ENCODE measurements around the gene RAB12. TPM values are rescaled to one million over a fixed set of nuclear protein-coding genes. Genes with fewer than 3 reads are reported as not detected.
"Not testable (repeated sequence)": the region's sequence is repeated elsewhere in the genome, so short reads cannot be mapped to it uniquely, and the experiment has no call there.

The RAB12 gene
- total RNA-seq, 6 donors from 2014 or later: 24.1 to 88.6 (median 44.1) TPM

GRCh38 chr18:8617907-8618306 lies 8.7 kb downstream of the RAB12 start:
- WGBS, 2 donors: 87 to 90% methylated on average over 5 of the region's 5 CpGs

GRCh38 chr18:8619041-8619440 lies 9.8 kb downstream of the RAB12 start:
- Histone ChIP-seq H3K27me3 (no peaks in the 10 kb centered on the region), H3K4me1 (peaks cover 24 to 40% (median 37%) of the 10 kb centered on the region in 4 donors), H3K9me3 (no peaks in the 10 kb centered on the region), H3K36me3 (no peaks in the 10 kb centered on the region), H3K4me3 (no peak overlapping the region), H3K27ac (no peak overlapping the region)
- no peak for TF ChIP-seq EP300 (IDR thresholded peaks at IDR 0.05)
- TF ChIP-seq POLR2A (IDR thresholded peaks at IDR 0.05): no peak
- no peak for TF ChIP-seq CTCF (IDR thresholded peaks at IDR 0.05)
- no peak for TF ChIP-seq POLR2AphosphoS5 (IDR thresholded peaks at IDR 0.05)
- DNase-seq: no peak
- ATAC-seq (ENCODE audit: low FRiP score in 2 of 2): no peak
- WGBS, 2 donors: 95 to 96% methylated on average over 5 of the region's 5 CpGs

More at GRCh38 chr18:8617907-8618306, 8.7 kb downstream of the RAB12 start:
- Histone ChIP-seq H3K27ac (no peak overlapping the region), H3K27me3 (no peaks in the 10 kb centered on the region), H3K36me3 (no peaks in the 10 kb centered on the region), H3K4me1 (peaks cover 20 to 35% (median 26%) of the 10 kb centered on the region in 4 donors), H3K4me3 (no peak overlapping the region), H3K9me3 (no peaks in the 10 kb centered on the region)
- no peak for TF ChIP-seq EP300 (IDR thresholded peaks at IDR 0.05)
- TF ChIP-seq POLR2AphosphoS5 (IDR thresholded peaks at IDR 0.05): no peak
- DNase-seq (no peak), ATAC-seq (ENCODE audit: low FRiP score in 2 of 2) (no peak)

GRCh38 chr18:8619835-8620577 lies 10.8 kb downstream of the RAB12 start:
- Histone ChIP-seq H3K4me3 (no peak overlapping the region), H3K27me3 (no peaks in the 10 kb centered on the region), H3K4me1 (peaks cover 24 to 43% (median 37%) of the 10 kb centered on the region in 4 donors), H3K9me3 (no peaks in the 10 kb centered on the region), H3K27ac (peak overlapping the region in 2 of 4 donors; percentile 29 to 52), H3K36me3 (no peaks in the 10 kb centered on the region)
- no peak for TF ChIP-seq POLR2AphosphoS5 (IDR thresholded peaks at IDR 0.05)
- TF ChIP-seq EP300 (IDR thresholded peaks at IDR 0.05): no peak
- TF ChIP-seq POLR2A (IDR thresholded peaks at IDR 0.05): no peak
- no peak for TF ChIP-seq CTCF (IDR thresholded peaks at IDR 0.05)
- no peak for DNase-seq
- 92 to 95% methylated on average over 6 of the region's 6 CpGs for WGBS, 2 donors
- no peak for ATAC-seq (ENCODE audit: low FRiP score in 2 of 2)

- no peak for DNase-seq
Measured at GRCh38 chr18:8620845-8621244, 11.6 kb downstream of the RAB12 start.

GRCh38 chr18:8622625-8623024 lies 13.4 kb downstream of the RAB12 start:
- ATAC-seq (ENCODE audit: low FRiP score in 2 of 2); H3K27me3 ChIP-seq; H3K4me3 ChIP-seq; H3K9me3 ChIP-seq: not testable (repeated sequence)
- DNase-seq: peak in 1 of 2 donors; percentile 39
- 87 to 94% methylated on average over 10 of the region's 10 CpGs for WGBS, 2 donors
- H3K27ac ChIP-seq: peak overlapping the region in 2 of 4 donors; percentile 24 to 80
- H3K36me3 ChIP-seq: peaks cover 0 to 21% (median 10%) of the 10 kb centered on the region in 4 donors
- peaks cover 20 to 43% (median 27%) of the 10 kb centered on the region in 4 donors for H3K4me1 ChIP-seq

More at GRCh38 chr18:8620845-8621244, 11.6 kb downstream of the RAB12 start:
- no peak overlapping the region for H3K4me3 ChIP-seq
- H3K4me1 ChIP-seq: peaks cover 20 to 43% (median 29%) of the 10 kb centered on the region in 4 donors
- 34 to 41% methylated on average over 3 of the region's 3 CpGs for WGBS, 2 donors
- no peaks in the 10 kb centered on the region for H3K9me3 ChIP-seq
- H3K27me3 ChIP-seq: no peaks in the 10 kb centered on the region
- no peak for TF ChIP-seq CTCF (IDR thresholded peaks at IDR 0.05)
- H3K27ac ChIP-seq: peak overlapping the region in 2 of 4 donors; percentile 29 to 52
- no peak for ATAC-seq (ENCODE audit: low FRiP score in 2 of 2)
- H3K36me3 ChIP-seq: peaks cover 0 to 7% (median 3%) of the 10 kb centered on the region in 4 donors

All from upper lobe of left lung (tissue), 6 donors.